ENCODE measurements around the gene RAD51B.

GRCh38 chr14:68677901-68678300 is 858.3 kb downstream of the RAD51B start:
- TF ChIP-seq CTCF (conservative IDR thresholded peaks at IDR 0.05; ENCODE audit: low read depth, low read length) = no peak
- TF ChIP-seq EZH2 (IDR thresholded peaks at IDR 0.05; ENCODE audit: borderline replicate concordance, low read depth, low read length, poor library complexity, severe bottlenecking) = no peak

All from A673 (cell line).